Heart left ventricle (tissue), 16 donors: Measurements from ENCODE around the gene ERN1. TPM values are rescaled to one million over a fixed set of nuclear protein-coding genes. Genes with fewer than 3 reads are reported as not detected.

Source experiments
- ATAC-seq, 4 donors: fragments of 200-7000 bp; cut with Tn5 transposase; one replicate each; pipeline ENCODE4 v1.9.1; 2020 to 2022; ENCODE audit warnings: moderate library complexity in 4 of 4, mild to moderate bottlenecking in 3 of 4, moderate number of reproducible peaks in 1 of 4
- DNase-seq, 5 donors: peaks; one replicate each; pipeline ENCODE4 v3.0.0-alpha.2; 2020
- H3K27ac ChIP-seq, 12 donors: fragments of 200-600 bp; sonication (generic) in 4 of 12; one replicate each; pipeline versions ENCODE4 v1.5.0 to v1.8.0; 2016 to 2022; ENCODE audit warnings: mild to moderate bottlenecking in 2 of 12
- H3K27me3 ChIP-seq, 9 donors: fragments of 200-600 bp; sonication (generic) in 2 of 9; one replicate each; pipeline versions ENCODE4 v1.5.1 to v1.8.0; 2016 to 2022; ENCODE audit warnings: mild to moderate bottlenecking in 3 of 9
- H3K36me3 ChIP-seq, 9 donors: fragments of 200-600 bp; sonication (generic) in 2 of 9; one replicate each; pipeline versions ENCODE4 v1.5.0 to v1.8.0; 2018 to 2022; ENCODE audit warnings: mild to moderate bottlenecking in 2 of 9
- H3K4me1 ChIP-seq, 12 donors: fragments of 200-600 bp; sonication (generic) in 4 of 12; one replicate each; pipeline versions ENCODE4 v1.5.0 to v1.8.0; 2016 to 2022; ENCODE audit warnings: mild to moderate bottlenecking in 3 of 12
- H3K4me3 ChIP-seq, 12 donors: fragments of 200-600 bp; sonication (generic) in 4 of 12; one replicate each; pipeline versions ENCODE4 v1.5.0 to v1.8.0; 2017 to 2022; ENCODE audit warnings: mild to moderate bottlenecking in 9 of 12, moderate library complexity in 4 of 12
- H3K9me3 ChIP-seq, 12 donors: fragments of 200-600 bp; sonication (generic) in 4 of 12; one replicate each; pipeline versions ENCODE4 v1.5.0 to v1.8.0; 2016 to 2022; ENCODE audit warnings: mild to moderate bottlenecking in 1 of 12
- POLR2A ChIP-seq, 2 donors: fragments of 450-650 bp; IDR thresholded peaks; one replicate each; pipeline ENCODE4 v1.6.1; 2017; ENCODE audit warnings: antibody characterized with exemption in 2 of 2, mild to moderate bottlenecking in 2 of 2, moderate library complexity in 2 of 2
- WGBS, 4 donors: extraction: QIAGEN DNeasy Blood & Tissue Kit in 2 of 4; methylation state at CpG; one replicate each; pipeline versions ENCODE4 v1.1.5 to v1.1.7; 2013 to 2018; 5-methylcytosine and 5-hydroxymethylcytosine counted together
- intact Hi-C, 10 donors: fragments of 100-400 bp; cut with DNase I; formaldehyde crosslinking; loops; one replicate each; pipeline versions ENCODE4 v1.11.1 to v1.14.2; 2022
- polyA plus RNA-seq, 2 donors: library from polyadenylated mRNA; stranded (reverse); fragments of 200-250 nt; gene quantifications; one replicate each; pipeline ENCODE4 v1.2.3, GENCODE V29; 2013
- total RNA-seq, 9 donors: library from RNA; depleted of rRNA in 2 of 9; stranded (reverse); fragments of >200 nt in 2 of 9; fragmentation: NEBNext Ultra II Directional in 3 of 9; extraction: Animal tissue kit (Norgen Biotek cat#: 25700) in 3 of 9; gene quantifications; one replicate each; pipeline versions ENCODE4 v1.1.0 to v1.2.4, GENCODE V29; 2016 to 2023
- TF ChIP-seq, protein P1 (sequence below), 12 donors: fragments of 200-600 bp; sonication (generic) in 4 of 12; IDR thresholded peaks; one replicate each; pipeline versions ENCODE4 v1.5.0 to v1.8.0; 2018 to 2022; ENCODE audit warnings: antibody characterized with exemption in 12 of 12, mild to moderate bottlenecking in 5 of 12
- donor health status: ischemic (EF 13 %, LVEDD 7.1; RV severe dilation, severe dysfunction).
- donor health status: healthy with polysubstance abuse.
- donor health status: DM: no; HTN: yes; CAD: no.
- donor health status: DM: no; HTN: no; CAD: no.
- donor health status: ischemic (EF 25% LVEDD 6.9; RV normal size, moderate dysfunction).
- donor health status: ischemic (EF 25% LVEDD 5.7; RV mildly dilated, moderate dysfunction).
- donor health status: healthy.
- donor health status: DM: yes; HTN: yes; CAD: no.
- donor health status: ischemic (EF 35%, LVEDD 5.7; RV mildly dilated, moderate dysfunction).
- donor health status: nonischemic (EF 11% LVEDD 7.7; RV severe dilation, severe dysfunction).
- donor health status: DM: yes; HTN: yes; CAD: no.
- donor health status: PGD.
- donor health status: ischemic (EF 29% LVEDD 5.4; RV normal size, mild dysfunction).
- donor health status: nonischemic (EF 23%, LVEDD 6.1; RV moderate dilation, normal function).

The ERN1 gene
- total and polyA plus RNA-seq, 11 donors = 1.5 to 18.7 (median 7.4) TPM

DNA sequence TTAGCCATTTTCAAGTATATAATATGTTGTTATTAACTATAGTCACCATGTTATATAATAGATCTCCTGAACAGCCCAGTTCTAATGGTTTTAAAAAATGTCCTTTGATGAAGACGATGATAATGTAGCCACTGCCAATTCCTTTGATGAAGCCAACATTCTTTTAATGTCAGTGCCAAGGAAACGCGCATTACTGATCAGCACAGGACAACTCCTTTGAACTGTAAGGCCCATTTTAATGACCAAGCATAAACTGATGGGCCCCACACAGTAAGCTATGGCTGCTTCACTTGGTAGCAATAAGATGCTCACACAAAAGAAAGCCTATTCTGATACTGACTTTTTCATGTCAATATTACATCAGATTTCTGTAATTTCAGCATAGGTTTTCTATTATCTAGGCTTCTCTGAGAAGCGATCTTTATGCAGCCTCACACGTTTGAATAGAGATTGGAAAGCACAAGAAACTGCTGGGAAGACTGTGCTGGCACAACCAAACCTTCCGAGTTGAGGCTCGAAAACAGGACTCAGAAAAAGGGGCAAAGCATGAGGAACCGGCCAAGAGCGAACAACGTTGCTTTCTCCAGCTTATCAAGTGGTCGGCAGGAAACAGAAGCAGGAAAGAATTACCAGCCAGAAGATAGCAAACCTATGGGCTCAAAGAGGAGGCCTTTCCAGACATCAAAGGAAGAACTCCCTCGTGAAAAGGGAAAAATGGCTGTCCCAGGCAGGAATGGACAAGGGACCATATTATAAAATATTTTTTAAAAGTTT lies 19.4 kb downstream of the ERN1 start:
- Histone ChIP-seq H3K36me3 (no peaks in the 10 kb centered on the region), H3K4me1 (peaks cover 0 to 39% (median 3%) of the 10 kb centered on the region in 12 donors), H3K27me3 (no peaks in the 10 kb centered on the region), H3K27ac (no peak overlapping the region), H3K9me3 (no peaks in the 10 kb centered on the region), H3K4me3 (no peak overlapping the region)
- WGBS, 4 donors = 69 to 80% (median 76%) methylated on average over 12 of the region's 12 CpGs
- TF ChIP-seq, protein P1, sequence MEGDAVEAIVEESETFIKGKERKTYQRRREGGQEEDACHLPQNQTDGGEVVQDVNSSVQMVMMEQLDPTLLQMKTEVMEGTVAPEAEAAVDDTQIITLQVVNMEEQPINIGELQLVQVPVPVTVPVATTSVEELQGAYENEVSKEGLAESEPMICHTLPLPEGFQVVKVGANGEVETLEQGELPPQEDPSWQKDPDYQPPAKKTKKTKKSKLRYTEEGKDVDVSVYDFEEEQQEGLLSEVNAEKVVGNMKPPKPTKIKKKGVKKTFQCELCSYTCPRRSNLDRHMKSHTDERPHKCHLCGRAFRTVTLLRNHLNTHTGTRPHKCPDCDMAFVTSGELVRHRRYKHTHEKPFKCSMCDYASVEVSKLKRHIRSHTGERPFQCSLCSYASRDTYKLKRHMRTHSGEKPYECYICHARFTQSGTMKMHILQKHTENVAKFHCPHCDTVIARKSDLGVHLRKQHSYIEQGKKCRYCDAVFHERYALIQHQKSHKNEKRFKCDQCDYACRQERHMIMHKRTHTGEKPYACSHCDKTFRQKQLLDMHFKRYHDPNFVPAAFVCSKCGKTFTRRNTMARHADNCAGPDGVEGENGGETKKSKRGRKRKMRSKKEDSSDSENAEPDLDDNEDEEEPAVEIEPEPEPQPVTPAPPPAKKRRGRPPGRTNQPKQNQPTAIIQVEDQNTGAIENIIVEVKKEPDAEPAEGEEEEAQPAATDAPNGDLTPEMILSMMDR (IDR thresholded peaks at IDR 0.05) = no peak
- no peak for TF ChIP-seq POLR2A (IDR thresholded peaks at IDR 0.05)
- ATAC-seq = no peak
- DNase-seq = no peak
- intact Hi-C loops = loop anchor here in 1 of 10 donors (5.0 kb wide), 1 partner anchor 73 kb away; no protein-coding TSS in a partner anchor

DNA sequence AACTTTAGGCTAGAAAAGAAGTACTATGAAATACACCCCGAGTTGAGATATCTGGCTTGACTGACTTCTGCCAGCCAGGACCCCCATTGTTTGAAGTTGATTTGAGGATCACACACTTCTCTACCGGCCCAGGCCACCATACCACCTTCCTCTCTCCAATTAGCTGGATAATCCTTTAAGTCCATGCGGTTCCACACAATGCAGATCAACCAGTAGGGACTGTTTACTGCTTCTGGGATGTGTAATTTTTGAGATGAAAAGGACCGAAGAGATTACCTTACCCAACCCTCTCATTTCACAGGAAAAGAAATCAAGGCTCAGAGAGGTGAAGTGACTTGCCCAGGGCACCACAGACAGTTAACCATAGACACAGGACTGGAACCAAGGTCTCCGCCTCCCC lies 20.5 kb downstream of the ERN1 start:
- WGBS, 4 donors = 92 to 99% (median 94%) methylated on average over 5 of the region's 5 CpGs
- Histone ChIP-seq H3K27ac (no peak overlapping the region), H3K36me3 (no peaks in the 10 kb centered on the region), H3K27me3 (no peaks in the 10 kb centered on the region), H3K4me1 (peaks cover 0 to 28% (median 3%) of the 10 kb centered on the region in 12 donors), H3K4me3 (no peak overlapping the region), H3K9me3 (no peaks in the 10 kb centered on the region)
- TF ChIP-seq POLR2A (IDR thresholded peaks at IDR 0.05) = no peak
- TF ChIP-seq, protein P1 (IDR thresholded peaks at IDR 0.05) = no peak
- DNase-seq (no peak), ATAC-seq (no peak)
- intact Hi-C loops = no loop called here

DNA sequence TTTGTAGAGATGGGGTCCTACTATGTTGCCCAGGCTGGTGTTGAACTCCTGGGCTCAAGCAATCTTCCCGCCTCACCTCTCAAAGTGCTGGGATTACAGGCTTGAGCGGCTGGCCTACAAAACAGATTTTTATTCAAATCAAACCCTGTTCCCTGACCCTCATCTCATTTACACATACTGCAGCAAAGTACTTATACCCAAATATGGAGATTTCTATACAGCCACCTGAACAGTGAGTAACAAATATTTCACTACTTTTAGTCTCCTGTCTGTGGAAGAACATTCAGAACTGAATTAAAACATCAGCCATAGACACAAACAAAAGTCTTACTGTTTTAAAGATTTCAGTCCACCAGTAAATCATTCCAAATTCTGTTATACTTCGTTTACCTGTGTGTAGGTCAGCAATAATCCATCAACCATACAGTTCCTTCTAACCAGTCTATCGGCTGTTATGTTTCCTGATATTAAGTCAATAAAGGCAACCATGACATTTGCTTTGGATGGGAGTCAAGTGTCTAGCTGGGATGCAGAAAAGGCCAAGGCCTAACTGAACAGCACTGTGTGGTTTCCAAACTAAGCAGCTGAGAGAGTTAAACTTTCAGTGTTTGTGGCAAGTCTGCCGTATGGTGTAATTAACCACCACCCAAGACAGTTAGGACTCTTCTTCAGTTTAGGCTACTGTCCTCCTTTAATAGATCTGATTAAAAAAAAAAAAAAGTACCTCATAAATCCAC lies 22.3 kb downstream of the ERN1 start:
- Histone ChIP-seq H3K9me3 (no peaks in the 10 kb centered on the region), H3K27ac (no peak overlapping the region), H3K27me3 (no peaks in the 10 kb centered on the region), H3K4me3 (no peak overlapping the region), H3K4me1 (peaks cover 0 to 39% (median 3%) of the 10 kb centered on the region in 12 donors), H3K36me3 (peaks cover 0 to 2% (median 0%) of the 10 kb centered on the region in 9 donors)
- intact Hi-C loops = no loop called here
- TF ChIP-seq, protein P1 (IDR thresholded peaks at IDR 0.05) = no peak
- TF ChIP-seq POLR2A (IDR thresholded peaks at IDR 0.05) = no peak
- no peak for DNase-seq
- no peak for ATAC-seq
- 76 to 85% (median 78%) methylated on average over 5 of the region's 5 CpGs for WGBS, 4 donors

DNA sequence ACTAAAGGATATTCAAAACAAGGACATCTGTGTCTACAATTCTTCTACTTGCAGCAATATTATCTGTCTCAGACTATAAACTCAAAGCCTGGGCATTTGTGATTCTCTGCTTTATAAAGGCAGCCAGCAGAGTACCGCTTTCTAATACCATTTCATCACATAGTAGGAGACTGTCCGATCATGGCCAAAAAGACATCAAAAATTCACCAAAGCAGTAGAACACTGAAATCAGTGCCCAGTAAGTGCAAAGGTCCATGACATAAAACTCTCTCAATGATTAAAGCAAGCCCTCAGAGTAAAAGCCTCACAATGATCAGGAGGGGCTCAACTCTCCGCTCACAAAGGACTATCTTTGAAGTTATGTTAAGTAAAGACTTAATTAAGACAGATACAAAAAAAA lies 23.0 kb downstream of the ERN1 start:
- intact Hi-C loops = no loop called here
- ATAC-seq (no peak), DNase-seq (no peak)
- Histone ChIP-seq H3K4me1 (peaks cover 0 to 32% (median 3%) of the 10 kb centered on the region in 12 donors), H3K27me3 (no peaks in the 10 kb centered on the region), H3K9me3 (no peaks in the 10 kb centered on the region), H3K4me3 (no peak overlapping the region), H3K36me3 (peaks cover 0 to 7% (median 0%) of the 10 kb centered on the region in 9 donors), H3K27ac (no peak overlapping the region)
- no peak for TF ChIP-seq POLR2A (IDR thresholded peaks at IDR 0.05)
- TF ChIP-seq, protein P1 (IDR thresholded peaks at IDR 0.05) = no peak
- 95 to 97% (median 97%) methylated on average over 3 of the region's 3 CpGs for WGBS, 4 donors
